DOHH2 (cell line): ENCODE results near the gene SRGAP1.
A peak's percentile ranks its signal among the peaks of the same experiment; 100 is the strongest.

Source experiments
- H3F3A ChIP-seq: fragments of 200-600 bp; sonication (generic), shearing (Covaris generic); 2 replicates; pipeline ENCODE4 v1.6.0; 2016; ENCODE audit warnings: antibody characterized with exemption, mild to moderate bottlenecking; ENCODE audit not compliant: control insufficient read depth, insufficient read depth
- H3K27ac ChIP-seq: fragments of 200-600 bp; sonication (generic); 2 replicates; pipeline ENCODE4 v1.5.1; 2014; ENCODE audit warnings: low read depth, mild to moderate bottlenecking, low read length, moderate library complexity
- H3K27me3 ChIP-seq: fragments of 200-600 bp; sonication (generic); 2 replicates; pipeline ENCODE4 v1.6.1; 2014; ENCODE audit warnings: mild to moderate bottlenecking, low read length, mixed read lengths; ENCODE audit not compliant: control insufficient read depth
- H3K36me3 ChIP-seq: fragments of 200-600 bp; sonication (generic); 2 replicates; pipeline ENCODE4 v1.6.1; 2014; ENCODE audit warnings: mild to moderate bottlenecking, low read length, moderate library complexity, mixed read lengths; ENCODE audit not compliant: control insufficient read depth
- H3K4me1 ChIP-seq: fragments of 200-600 bp; sonication (generic); 2 replicates; pipeline ENCODE4 v1.6.1; 2014; ENCODE audit warnings: mild to moderate bottlenecking, low read length, mixed read lengths; ENCODE audit not compliant: control insufficient read depth
- H3K4me2 ChIP-seq: fragments of 200-600 bp; sonication (generic); 2 replicates; pipeline ENCODE4 v1.6.0; 2014; ENCODE audit warnings: mild to moderate bottlenecking, low read length, moderate library complexity
- H3K4me3 ChIP-seq: fragments of 200-600 bp; sonication (generic); 2 replicates; pipeline ENCODE4 v1.5.1; 2014; ENCODE audit warnings: mild to moderate bottlenecking, low read length, mixed read lengths
- H3K79me2 ChIP-seq: fragments of 200-600 bp; sonication (generic); 2 replicates; pipeline ENCODE4 v1.6.1; 2014; ENCODE audit warnings: mild to moderate bottlenecking, low read length, mixed read lengths; ENCODE audit not compliant: control insufficient read depth
- H3K9me2 ChIP-seq: fragments of 200-600 bp; sonication (generic); replicated peaks from 2 replicates; pipeline ENCODE4 v1.6.1; 2014; ENCODE audit warnings: mild to moderate bottlenecking, low read length, mixed read lengths; ENCODE audit not compliant: control insufficient read depth
- H3K9me3 ChIP-seq: fragments of 200-600 bp; sonication (generic); 2 replicates; pipeline ENCODE4 v1.6.1; 2014; ENCODE audit warnings: antibody characterized with exemption, low read length, mixed read lengths; ENCODE audit not compliant: control insufficient read depth, insufficient read depth
- H4K20me1 ChIP-seq: fragments of 200-600 bp; sonication (generic); 2 replicates; pipeline ENCODE4 v1.6.0; 2014; ENCODE audit warnings: low read depth, mild to moderate bottlenecking, antibody characterized with exemption, low read length, moderate library complexity; ENCODE audit not compliant: control insufficient read depth, insufficient read depth
- CTCF ChIP-seq: fragments of 200-600 bp; sonication (generic); IDR thresholded peaks from one replicate; pipeline ENCODE4 v1.5.1; 2014; ENCODE audit warnings: antibody characterized with exemption, mild to moderate bottlenecking, low read depth, low read length; ENCODE audit not compliant: poor library complexity, severe bottlenecking
- EZH2phosphoT487 ChIP-seq: fragments of 200-600 bp; sonication (generic); IDR thresholded peaks from 2 replicates; pipeline ENCODE4 v1.6.1; 2017; ENCODE audit warnings: borderline replicate concordance, mild to moderate bottlenecking, antibody characterized with exemption, low read length, moderate library complexity, mixed read lengths

Gene SRGAP1

GRCh38 chr12:63814146-63814772, 30.2 kb upstream of the SRGAP1 start:
- H3K9me3 ChIP-seq = no peaks in the 10 kb centered on the region; the same call in 1 of the 2 replicates
- 0 out of 2 replicates have a peak, but pooled peaks cover 3% of the 10 kb centered on the region for H3F3A ChIP-seq
- peaks cover 16% of the 10 kb centered on the region for H3K4me1 ChIP-seq
- H4K20me1 ChIP-seq = no peaks in the 10 kb centered on the region
- no peak overlapping the region for H3K4me3 ChIP-seq
- H3K27ac ChIP-seq = no peak overlapping the region
- H3K79me2 ChIP-seq = no peaks in the 10 kb centered on the region
- no peaks in the 10 kb centered on the region for H3K36me3 ChIP-seq
- no peaks in the 10 kb centered on the region for H3K27me3 ChIP-seq
- H3K9me2 ChIP-seq = no peaks in the 10 kb centered on the region
- peak overlapping the region; percentile 18 for H3K4me2 ChIP-seq
- no peak for TF ChIP-seq EZH2phosphoT487
- no peak for TF ChIP-seq CTCF

- TF ChIP-seq CTCF (no peak), EZH2phosphoT487 (no peak)
- no peak overlapping the region for H3K27ac ChIP-seq
- 0 out of 2 replicates have a peak, but pooled peaks cover 3% of the 10 kb centered on the region for H3F3A ChIP-seq
- H3K9me3 ChIP-seq = no peaks in the 10 kb centered on the region; the same call in 1 of the 2 replicates
- H3K36me3 ChIP-seq = no peaks in the 10 kb centered on the region
- H3K4me1 ChIP-seq = peaks cover 16% of the 10 kb centered on the region
- H3K9me2 ChIP-seq = no peaks in the 10 kb centered on the region
- H3K4me2 ChIP-seq = no peak overlapping the region
- H3K4me3 ChIP-seq = no peak overlapping the region
- no peaks in the 10 kb centered on the region for H4K20me1 ChIP-seq
- H3K27me3 ChIP-seq = no peaks in the 10 kb centered on the region
- no peaks in the 10 kb centered on the region for H3K79me2 ChIP-seq
Measured at GRCh38 chr12:63815482-63815852, 29.0 kb upstream of the SRGAP1 start.

- H3K36me3 ChIP-seq = no peaks in the 10 kb centered on the region
- H3F3A ChIP-seq = 0 out of 2 replicates have a peak, but pooled peaks cover 3% of the 10 kb centered on the region
- no peaks in the 10 kb centered on the region for H4K20me1 ChIP-seq
- H3K4me2 ChIP-seq = no peak overlapping the region
- H3K27ac ChIP-seq = no peak overlapping the region
- TF ChIP-seq CTCF (no peak), EZH2phosphoT487 (no peak)
- H3K4me1 ChIP-seq = peaks cover 16% of the 10 kb centered on the region
- H3K4me3 ChIP-seq = no peak overlapping the region
- H3K27me3 ChIP-seq = no peaks in the 10 kb centered on the region
- no peaks in the 10 kb centered on the region for H3K79me2 ChIP-seq
- H3K9me2 ChIP-seq = no peaks in the 10 kb centered on the region
- no peaks in the 10 kb centered on the region; the same call in 1 of the 2 replicates for H3K9me3 ChIP-seq
Measured at GRCh38 chr12:63816031-63816430, 28.5 kb upstream of the SRGAP1 start.
